ENCODE results near the gene HES2. TPM values are rescaled to one million over a fixed set of nuclear protein-coding genes. Genes with fewer than 3 reads are reported as not detected.
A peak's percentile ranks its signal among the peaks of the same experiment; 100 is the strongest.

HES2 gene
- total and polyA plus RNA-seq, 4 experiments from 2014 or later, result not detected

GRCh38 chr1:6418668-6419396 lies 887 bp downstream of the HES2 start:
- POLR2A ChIA-PET (ENCODE audit: partially characterized antibody), result no interaction called here
- Mint-ChIP-seq H3K4me1 (peaks cover 3 to 27% (median 15%) of the 10 kb centered on the region in 4 donors), H3K27me3 (peaks cover 52 to 53% of the 10 kb centered on the region in 2 donors), H3K27ac (no peak overlapping the region), H3K9me3 (no peaks in the 10 kb centered on the region), H3K36me3 (no peaks in the 10 kb centered on the region), H3K4me3 (peak overlapping the region in 4 of 8 donors; percentile 25 to 59 (median 50))
- CTCF ChIA-PET (ENCODE audit: partially characterized antibody), result interaction anchor here (1.2 to 5.6 kb wide), 2 partner anchors 19 to 70 kb away, joined by 3 to 88 read pairs; no protein-coding TSS in a partner anchor
- no peak overlapping the region for H3K4me3 ChIP-seq (ENCODE audit: low read length in 2 of 2)
- intact Hi-C loops (cut with micrococcal nuclease), result no loop called here
- no peak for DNase-seq
- peaks cover 63% of the 10 kb centered on the region for H3K27me3 ChIP-seq (ENCODE audit: insufficient read depth, low read length)
- peaks cover 30% of the 10 kb centered on the region for H3K4me1 ChIP-seq (ENCODE audit: insufficient read depth, low read length)
- no peaks in the 10 kb centered on the region for H3K9me3 ChIP-seq (ENCODE audit: control insufficient read depth in 1 of 2, low read length in 2 of 2)
- no peaks in the 10 kb centered on the region for H3K36me3 ChIP-seq (ENCODE audit: insufficient read depth, low read length)
- no peak overlapping the region for H3K27ac ChIP-seq (ENCODE audit: low read depth, low read length)

GRCh38 chr1:6417961-6418667 lies 1.6 kb downstream of the HES2 start:
- Histone ChIP-seq H3K4me3 (ENCODE audit: low read length in 2 of 2) (no peak overlapping the region), H3K9me3 (ENCODE audit: control insufficient read depth in 1 of 2, low read length in 2 of 2) (no peaks in the 10 kb centered on the region), H3K27me3 (ENCODE audit: insufficient read depth, low read length) (peaks cover 62% of the 10 kb centered on the region), H3K4me1 (ENCODE audit: insufficient read depth, low read length) (peaks cover 23% of the 10 kb centered on the region), H3K27ac (ENCODE audit: low read depth, low read length) (no peak overlapping the region), H3K36me3 (ENCODE audit: insufficient read depth, low read length) (no peaks in the 10 kb centered on the region)
- ChIA-PET POLR2A (ENCODE audit: partially characterized antibody) (no interaction called here), CTCF (ENCODE audit: partially characterized antibody) (interaction anchor here (1.2 kb wide), 1 partner anchor 70 kb away, joined by 3 read pairs; no protein-coding TSS in a partner anchor)
- Mint-ChIP-seq H3K4me1 (peaks cover 3 to 20% (median 9%) of the 10 kb centered on the region in 4 donors), H3K4me3 (peak overlapping the region in 3 of 8 donors; percentile 13 to 24 (median 21)), H3K9me3 (no peaks in the 10 kb centered on the region), H3K27ac (no peak overlapping the region), H3K36me3 (no peaks in the 10 kb centered on the region), H3K27me3 (peaks cover 50 to 55% of the 10 kb centered on the region in 2 donors)
- DNase-seq, result no peak
- intact Hi-C loops (cut with micrococcal nuclease), result no loop called here

- ChIA-PET POLR2A (ENCODE audit: partially characterized antibody) (no interaction called here), CTCF (ENCODE audit: partially characterized antibody) (interaction anchor here (1.5 kb wide), 2 partner anchors 17 to 21 kb away, joined by 3 to 5 read pairs; no protein-coding TSS in a partner anchor)
- Mint-ChIP-seq H3K4me1 (peaks cover 3 to 14% (median 9%) of the 10 kb centered on the region in 4 donors), H3K27me3 (peaks cover 51 to 58% of the 10 kb centered on the region in 2 donors), H3K27ac (no peak overlapping the region), H3K36me3 (no peaks in the 10 kb centered on the region), H3K4me3 (no peak overlapping the region), H3K9me3 (no peaks in the 10 kb centered on the region)
- H3K4me3 ChIP-seq (ENCODE audit: low read length in 2 of 2), result no peak overlapping the region
- no peaks in the 10 kb centered on the region for H3K36me3 ChIP-seq (ENCODE audit: insufficient read depth, low read length)
- no peaks in the 10 kb centered on the region for H3K9me3 ChIP-seq (ENCODE audit: control insufficient read depth in 1 of 2, low read length in 2 of 2)
- H3K27ac ChIP-seq (ENCODE audit: low read depth, low read length), result no peak overlapping the region
- H3K4me1 ChIP-seq (ENCODE audit: insufficient read depth, low read length), result peaks cover 23% of the 10 kb centered on the region
- peaks cover 62% of the 10 kb centered on the region for H3K27me3 ChIP-seq (ENCODE audit: insufficient read depth, low read length)
- intact Hi-C loops (cut with micrococcal nuclease), result no loop called here
- no peak for DNase-seq
Observed at GRCh38 chr1:6416906-6417305, 2.8 kb downstream of the HES2 start.

GRCh38 chr1:6416295-6416656 lies 3.4 kb downstream of the HES2 start:
- Histone ChIP-seq H3K9me3 (ENCODE audit: control insufficient read depth in 1 of 2, low read length in 2 of 2) (no peaks in the 10 kb centered on the region), H3K36me3 (ENCODE audit: insufficient read depth, low read length) (no peaks in the 10 kb centered on the region), H3K4me1 (ENCODE audit: insufficient read depth, low read length) (peaks cover 23% of the 10 kb centered on the region), H3K27me3 (ENCODE audit: insufficient read depth, low read length) (peaks cover 60% of the 10 kb centered on the region), H3K4me3 (ENCODE audit: low read length in 2 of 2) (no peak overlapping the region), H3K27ac (ENCODE audit: low read depth, low read length) (no peak overlapping the region)
- no peaks in the 10 kb centered on the region for H3K36me3 Mint-ChIP-seq
- no peak overlapping the region for H3K27ac Mint-ChIP-seq
- H3K4me3 Mint-ChIP-seq, result no peak overlapping the region
- ChIA-PET POLR2A (ENCODE audit: partially characterized antibody) (no interaction called here), CTCF (ENCODE audit: partially characterized antibody) (interaction anchor here (1.5 kb wide), 2 partner anchors 18 to 21 kb away, joined by 3 to 5 read pairs; no protein-coding TSS in a partner anchor)
- H3K4me1 Mint-ChIP-seq, result peaks cover 3 to 10% (median 9%) of the 10 kb centered on the region in 4 donors
- DNase-seq, result no peak
- intact Hi-C loops (cut with micrococcal nuclease), result no loop called here
- no peaks in the 10 kb centered on the region for H3K9me3 Mint-ChIP-seq
- H3K27me3 Mint-ChIP-seq, result peaks cover 51 to 55% of the 10 kb centered on the region in 2 donors

- peaks cover 48% of the 10 kb centered on the region for H3K27me3 ChIP-seq (ENCODE audit: insufficient read depth, low read length)
- H3K9me3 Mint-ChIP-seq, result no peaks in the 10 kb centered on the region
- ChIA-PET POLR2A (ENCODE audit: partially characterized antibody) (interaction anchor here (0.6 kb wide), 1 partner anchor 127 kb away, joined by 3 read pairs; no protein-coding TSS in a partner anchor), CTCF (ENCODE audit: partially characterized antibody) (interaction anchor here (0.7 to 5.5 kb wide), 8 partner anchors 8 to 57 kb away, joined by 3 to 30 read pairs (median 4); partner anchors contain the start of gene ACOT7)
- no peaks in the 10 kb centered on the region for H3K36me3 ChIP-seq (ENCODE audit: insufficient read depth, low read length)
- H3K27me3 Mint-ChIP-seq, result peaks cover 45 to 53% of the 10 kb centered on the region in 2 donors
- no peak overlapping the region for H3K27ac ChIP-seq (ENCODE audit: low read depth, low read length)
- no peaks in the 10 kb centered on the region for H3K36me3 Mint-ChIP-seq
- no peak overlapping the region for H3K27ac Mint-ChIP-seq
- H3K4me3 Mint-ChIP-seq, result no peak overlapping the region
- no peak for DNase-seq
- no peaks in the 10 kb centered on the region for H3K9me3 ChIP-seq (ENCODE audit: control insufficient read depth in 1 of 2, low read length in 2 of 2)
- peaks cover 3 to 7% (median 6%) of the 10 kb centered on the region in 4 donors for H3K4me1 Mint-ChIP-seq
- H3K4me1 ChIP-seq (ENCODE audit: insufficient read depth, low read length), result peaks cover 13% of the 10 kb centered on the region
- H3K4me3 ChIP-seq (ENCODE audit: low read length in 2 of 2), result no peak overlapping the region
- intact Hi-C loops (cut with micrococcal nuclease), result no loop called here
Observed at GRCh38 chr1:6414881-6415626, 4.7 kb downstream of the HES2 start.

- H3K27me3 Mint-ChIP-seq, result peaks cover 44 to 53% of the 10 kb centered on the region in 2 donors
- peak in 2 of 5 donors; percentile 40 to 44 for DNase-seq
- intact Hi-C loops (cut with micrococcal nuclease), result no loop called here
- no peaks in the 10 kb centered on the region for H3K36me3 ChIP-seq (ENCODE audit: insufficient read depth, low read length)
- peaks cover 46% of the 10 kb centered on the region for H3K27me3 ChIP-seq (ENCODE audit: insufficient read depth, low read length)
- no peak overlapping the region for H3K4me3 ChIP-seq (ENCODE audit: low read length in 2 of 2)
- peaks cover 12% of the 10 kb centered on the region for H3K4me1 ChIP-seq (ENCODE audit: insufficient read depth, low read length)
- POLR2A ChIA-PET (ENCODE audit: partially characterized antibody), result interaction anchor here (0.6 kb wide), 1 partner anchor 127 kb away, joined by 3 read pairs; no protein-coding TSS in a partner anchor
- H3K9me3 ChIP-seq (ENCODE audit: control insufficient read depth in 1 of 2, low read length in 2 of 2), result no peaks in the 10 kb centered on the region
- CTCF ChIA-PET (ENCODE audit: partially characterized antibody), result interaction anchor here (0.7 to 5.5 kb wide), 11 partner anchors 8 to 168 kb away, joined by 3 to 30 read pairs (median 4); partner anchors contain the start of gene ACOT7
- peak overlapping the region in 1 of 7 donors; percentile 45 for H3K27ac Mint-ChIP-seq
- H3K36me3 Mint-ChIP-seq, result no peaks in the 10 kb centered on the region
- no peaks in the 10 kb centered on the region for H3K9me3 Mint-ChIP-seq
- no peak overlapping the region for H3K4me3 Mint-ChIP-seq
- peaks cover 3 to 7% (median 6%) of the 10 kb centered on the region in 4 donors for H3K4me1 Mint-ChIP-seq
- no peak overlapping the region for H3K27ac ChIP-seq (ENCODE audit: low read depth, low read length)
Observed at GRCh38 chr1:6414443-6414844, 5.3 kb downstream of the HES2 start.

Data from CD4-positive, alpha-beta memory T cell (primary cell).